GM12801 (cell line): ENCODE data around the gene RRH.

Source experiments
- TF ChIP-seq, protein P1 (sequence below): IDR thresholded peaks from one replicate; pipeline ENCODE4 v1.5.1; 2011; ENCODE audit warnings: control low read depth; ENCODE audit not compliant: insufficient read length; ENCODE audit errors: extremely low read depth

Gene RRH

DNA sequence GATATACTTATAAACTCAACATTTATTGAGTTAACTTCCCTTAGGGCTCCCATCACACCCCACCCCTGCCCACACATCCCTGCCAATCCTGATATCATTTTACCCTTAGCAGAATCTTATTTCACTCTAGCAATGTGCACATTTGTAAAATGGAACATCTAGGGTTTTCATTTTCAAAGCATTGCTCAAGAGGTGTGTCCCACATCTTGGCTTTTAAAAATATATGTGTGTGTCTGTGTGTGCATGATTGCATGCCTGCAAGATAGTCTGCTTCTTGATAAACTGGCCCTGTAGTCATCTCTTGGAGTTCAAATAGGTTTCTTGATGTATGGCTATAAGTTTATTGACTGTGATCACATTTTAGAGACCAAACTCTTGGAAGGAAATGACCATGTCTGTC is 58.5 kb downstream of the RRH start:
- TF ChIP-seq, protein P1, sequence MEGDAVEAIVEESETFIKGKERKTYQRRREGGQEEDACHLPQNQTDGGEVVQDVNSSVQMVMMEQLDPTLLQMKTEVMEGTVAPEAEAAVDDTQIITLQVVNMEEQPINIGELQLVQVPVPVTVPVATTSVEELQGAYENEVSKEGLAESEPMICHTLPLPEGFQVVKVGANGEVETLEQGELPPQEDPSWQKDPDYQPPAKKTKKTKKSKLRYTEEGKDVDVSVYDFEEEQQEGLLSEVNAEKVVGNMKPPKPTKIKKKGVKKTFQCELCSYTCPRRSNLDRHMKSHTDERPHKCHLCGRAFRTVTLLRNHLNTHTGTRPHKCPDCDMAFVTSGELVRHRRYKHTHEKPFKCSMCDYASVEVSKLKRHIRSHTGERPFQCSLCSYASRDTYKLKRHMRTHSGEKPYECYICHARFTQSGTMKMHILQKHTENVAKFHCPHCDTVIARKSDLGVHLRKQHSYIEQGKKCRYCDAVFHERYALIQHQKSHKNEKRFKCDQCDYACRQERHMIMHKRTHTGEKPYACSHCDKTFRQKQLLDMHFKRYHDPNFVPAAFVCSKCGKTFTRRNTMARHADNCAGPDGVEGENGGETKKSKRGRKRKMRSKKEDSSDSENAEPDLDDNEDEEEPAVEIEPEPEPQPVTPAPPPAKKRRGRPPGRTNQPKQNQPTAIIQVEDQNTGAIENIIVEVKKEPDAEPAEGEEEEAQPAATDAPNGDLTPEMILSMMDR: no peak

DNA sequence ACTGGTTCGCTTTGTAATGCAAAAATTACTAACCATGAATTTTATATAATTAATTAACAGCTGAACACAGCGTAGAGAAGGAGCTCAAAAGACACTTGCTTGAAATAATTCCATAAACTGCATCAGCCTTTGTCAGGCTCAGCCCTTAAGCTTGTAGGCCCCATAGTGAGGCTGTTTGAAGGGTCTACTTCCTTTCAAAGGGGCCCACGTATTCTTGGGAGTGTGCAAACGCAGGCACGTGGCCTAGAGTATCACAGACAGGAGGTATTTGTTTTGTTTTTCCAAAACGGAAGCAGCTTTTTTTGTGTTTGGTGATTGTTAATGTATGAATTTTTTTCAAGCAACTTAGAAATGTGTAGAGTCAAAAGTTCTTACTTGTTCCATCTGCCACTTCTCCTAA is 59.3 kb downstream of the RRH start:
- TF ChIP-seq, protein P1: no peak

DNA sequence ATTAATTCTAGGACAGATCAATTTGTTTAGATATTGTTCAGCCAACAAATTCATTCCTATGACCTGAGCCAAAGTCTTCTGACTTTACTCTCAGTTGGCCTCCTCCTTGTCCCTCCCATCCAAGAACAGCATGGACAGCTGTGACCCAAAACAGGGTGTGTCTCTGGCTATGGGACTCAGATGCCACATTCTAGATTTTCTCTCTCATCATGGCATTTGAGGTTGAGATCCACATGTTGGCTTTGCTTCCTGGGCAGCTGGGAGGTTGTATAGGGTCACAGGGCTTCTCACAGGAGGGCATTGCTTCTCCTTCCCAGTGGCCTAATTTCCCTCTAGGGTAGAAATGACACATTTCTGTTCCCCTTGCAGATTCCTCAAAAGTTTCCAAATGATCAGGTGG is 62.3 kb downstream of the RRH start:
- TF ChIP-seq, protein P1: no peak
